ENCODE data around the gene CCDC136.

Gene CCDC136

DNA sequence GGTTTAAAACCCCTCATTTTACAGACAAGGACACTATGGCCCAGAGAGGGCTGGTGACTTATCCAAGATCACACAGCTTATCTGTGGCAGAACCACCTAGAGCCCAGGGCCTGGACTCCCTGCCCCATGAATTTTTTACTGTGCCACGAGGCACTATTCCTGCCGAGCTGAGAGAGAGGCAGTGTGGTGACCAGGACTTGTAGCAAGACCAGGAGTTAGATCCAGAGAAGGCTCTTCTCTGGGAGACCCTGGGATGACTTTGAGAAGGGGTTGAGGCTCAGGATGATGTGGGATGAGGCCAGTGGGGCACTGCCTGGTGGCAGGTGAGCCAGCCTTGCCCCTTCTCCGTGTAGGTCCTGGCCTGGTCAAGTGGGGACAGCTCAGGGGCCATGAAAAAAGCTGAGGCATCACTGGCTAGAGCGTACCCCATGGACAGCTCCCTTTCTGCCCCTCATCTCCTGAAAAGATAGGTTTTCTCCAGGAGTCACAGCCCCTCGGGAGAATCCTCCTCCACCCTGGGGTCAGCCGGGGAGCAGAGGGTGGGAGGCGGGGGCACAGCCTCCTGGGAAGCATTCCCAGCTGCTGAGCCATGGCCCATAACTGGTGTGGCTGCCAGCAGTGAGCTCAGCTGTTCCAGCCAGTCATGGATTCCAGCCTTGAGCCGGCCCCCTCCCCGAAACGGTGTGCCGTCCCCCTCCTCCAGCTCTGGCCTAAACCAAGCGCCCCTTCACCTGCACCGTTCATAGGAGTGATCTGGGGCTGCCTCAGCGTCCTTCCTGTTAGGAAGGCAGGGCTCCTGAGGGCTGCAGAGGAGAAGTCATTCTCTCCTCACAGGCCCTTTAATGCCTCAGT, 44.2 kb downstream of the CCDC136 start:
- H3K4me3 ChIP-seq (ENCODE audit: low read depth, low read length): no peak overlapping the region
- DNase-seq (ENCODE audit: low read depth): no peak
- TF ChIP-seq, protein P1, sequence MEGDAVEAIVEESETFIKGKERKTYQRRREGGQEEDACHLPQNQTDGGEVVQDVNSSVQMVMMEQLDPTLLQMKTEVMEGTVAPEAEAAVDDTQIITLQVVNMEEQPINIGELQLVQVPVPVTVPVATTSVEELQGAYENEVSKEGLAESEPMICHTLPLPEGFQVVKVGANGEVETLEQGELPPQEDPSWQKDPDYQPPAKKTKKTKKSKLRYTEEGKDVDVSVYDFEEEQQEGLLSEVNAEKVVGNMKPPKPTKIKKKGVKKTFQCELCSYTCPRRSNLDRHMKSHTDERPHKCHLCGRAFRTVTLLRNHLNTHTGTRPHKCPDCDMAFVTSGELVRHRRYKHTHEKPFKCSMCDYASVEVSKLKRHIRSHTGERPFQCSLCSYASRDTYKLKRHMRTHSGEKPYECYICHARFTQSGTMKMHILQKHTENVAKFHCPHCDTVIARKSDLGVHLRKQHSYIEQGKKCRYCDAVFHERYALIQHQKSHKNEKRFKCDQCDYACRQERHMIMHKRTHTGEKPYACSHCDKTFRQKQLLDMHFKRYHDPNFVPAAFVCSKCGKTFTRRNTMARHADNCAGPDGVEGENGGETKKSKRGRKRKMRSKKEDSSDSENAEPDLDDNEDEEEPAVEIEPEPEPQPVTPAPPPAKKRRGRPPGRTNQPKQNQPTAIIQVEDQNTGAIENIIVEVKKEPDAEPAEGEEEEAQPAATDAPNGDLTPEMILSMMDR (IDR thresholded peaks at IDR 0.05; ENCODE audit: low read depth, low read length, missing control alignments): no peak

DNA sequence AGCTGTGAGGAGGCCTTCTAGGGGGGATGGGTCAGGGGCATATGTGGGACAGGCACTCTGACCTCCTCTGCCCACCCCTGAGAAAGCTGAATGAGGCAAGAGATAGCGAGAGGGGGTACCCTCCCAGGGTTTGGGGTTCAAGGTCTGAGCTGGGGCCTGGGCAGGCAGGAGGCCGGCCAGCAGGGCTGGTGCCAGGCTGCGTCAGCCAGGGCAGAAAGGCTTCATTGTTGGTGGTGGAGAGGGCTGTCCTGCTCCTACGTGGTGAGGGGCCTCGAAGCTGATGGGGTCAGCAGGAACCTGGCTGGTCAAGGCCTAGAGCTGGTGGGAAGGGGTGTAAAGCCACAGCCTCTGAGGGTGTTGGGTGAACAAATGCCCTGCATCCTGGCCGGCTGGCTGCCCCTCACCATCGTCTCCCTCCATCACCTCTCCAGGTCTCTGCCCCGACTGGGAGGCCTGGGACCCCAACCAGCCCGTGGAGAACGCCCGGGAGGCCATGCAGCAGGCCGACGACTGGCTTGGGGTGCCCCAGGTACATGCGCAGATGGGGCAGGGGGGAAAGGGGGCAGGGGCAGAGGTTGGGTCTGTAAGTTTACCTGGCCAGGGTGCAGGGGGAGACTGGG, 45.1 kb downstream of the CCDC136 start:
- no peak for DNase-seq (ENCODE audit: low read depth)
- no peak overlapping the region for H3K4me3 ChIP-seq (ENCODE audit: low read depth, low read length)
- TF ChIP-seq, protein P1 (IDR thresholded peaks at IDR 0.05; ENCODE audit: low read depth, low read length, missing control alignments): no peak

DNA sequence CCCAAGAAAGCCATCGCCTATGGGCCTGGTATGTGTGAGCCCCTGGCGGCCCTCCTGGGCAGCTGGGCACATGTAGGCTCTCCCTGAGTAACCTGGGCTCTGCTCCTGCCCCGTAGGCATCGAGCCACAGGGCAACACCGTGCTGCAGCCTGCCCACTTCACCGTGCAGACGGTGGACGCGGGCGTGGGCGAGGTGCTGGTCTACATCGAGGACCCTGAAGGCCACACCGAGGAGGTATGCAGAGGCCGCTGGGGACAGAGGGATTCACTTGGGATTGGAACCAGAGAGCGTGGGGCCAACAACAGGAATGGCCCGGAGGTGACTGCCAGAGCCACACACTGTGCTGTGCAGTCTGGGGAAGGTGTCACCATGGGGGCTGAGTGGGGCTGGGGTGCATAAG, 45.8 kb downstream of the CCDC136 start:
- DNase-seq (ENCODE audit: low read depth): no peak
- TF ChIP-seq, protein P1 (IDR thresholded peaks at IDR 0.05; ENCODE audit: low read depth, low read length, missing control alignments): no peak
- H3K4me3 ChIP-seq (ENCODE audit: low read depth, low read length): no peak overlapping the region

DNA sequence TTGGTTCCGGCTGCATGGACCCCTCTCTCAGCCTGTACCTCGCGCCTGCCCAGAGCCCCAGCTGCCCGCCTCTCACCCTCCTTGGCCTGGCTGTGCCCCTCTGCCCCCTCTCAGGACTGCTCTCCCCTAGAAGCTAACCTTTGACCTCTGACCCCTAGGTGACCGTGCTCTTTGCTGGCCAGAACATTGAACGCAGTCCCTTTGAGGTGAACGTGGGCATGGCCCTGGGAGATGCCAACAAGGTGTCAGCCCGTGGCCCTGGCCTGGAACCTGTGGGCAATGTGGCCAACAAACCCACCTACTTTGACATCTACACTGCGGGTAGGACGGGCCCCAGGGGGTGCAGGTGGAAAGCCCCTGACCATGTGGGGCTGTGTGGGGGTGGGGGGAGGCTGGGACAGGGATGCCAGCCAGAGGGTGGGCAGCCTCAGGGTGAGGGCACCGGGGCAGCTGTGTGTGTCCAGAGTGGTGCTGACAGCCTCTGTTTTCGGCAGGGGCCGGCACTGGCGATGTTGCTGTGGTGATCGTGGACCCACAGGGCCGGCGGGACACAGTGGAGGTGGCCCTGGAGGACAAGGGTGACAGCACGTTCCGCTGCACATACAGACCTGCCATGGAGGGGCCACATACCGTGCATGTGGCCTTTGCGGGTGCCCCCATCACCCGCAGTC, 46.5 kb downstream of the CCDC136 start:
- TF ChIP-seq, protein P1 (IDR thresholded peaks at IDR 0.05; ENCODE audit: low read depth, low read length, missing control alignments): no peak
- no peak for DNase-seq (ENCODE audit: low read depth)
- no peak overlapping the region for H3K4me3 ChIP-seq (ENCODE audit: low read depth, low read length)

DNA sequence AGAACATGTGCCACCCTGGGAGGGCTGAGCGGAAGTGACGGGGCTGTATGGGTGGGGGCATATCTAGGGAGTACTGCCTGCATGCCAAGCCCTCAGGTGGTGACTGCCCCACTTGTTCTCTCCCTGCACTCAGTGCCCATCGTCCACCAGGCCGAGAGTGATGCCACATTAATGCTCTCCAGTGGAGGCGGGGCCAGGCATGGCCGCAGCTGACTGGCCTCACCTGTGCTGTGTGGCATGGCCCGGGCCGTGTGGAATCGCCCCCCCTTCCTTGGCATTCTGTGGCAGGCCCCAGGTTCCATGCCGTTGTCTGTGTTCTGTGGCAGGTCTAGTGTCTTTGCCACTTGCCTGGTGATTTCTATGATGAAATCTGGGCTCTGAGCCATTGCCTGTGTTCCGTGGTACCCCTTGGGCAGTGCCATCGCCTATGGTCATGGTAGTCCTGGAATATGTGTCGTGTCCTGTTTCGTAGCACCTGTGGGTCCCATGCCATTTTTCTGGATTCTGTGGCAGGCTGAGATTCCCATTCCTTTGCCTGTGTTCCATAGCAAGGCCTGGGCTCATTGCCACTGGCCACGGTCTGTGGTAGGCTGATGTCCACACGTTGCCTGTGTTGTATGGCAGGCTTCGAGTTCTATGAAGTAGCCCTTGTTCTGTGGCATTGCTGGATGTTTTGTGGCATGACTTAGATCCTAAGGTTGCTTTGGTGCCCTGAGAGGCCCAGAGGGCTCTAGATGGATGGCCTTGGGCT, 47.4 kb downstream of the CCDC136 start:
- DNase-seq (ENCODE audit: low read depth): no peak
- H3K4me3 ChIP-seq (ENCODE audit: low read depth, low read length): no peak overlapping the region
- TF ChIP-seq, protein P1 (IDR thresholded peaks at IDR 0.05; ENCODE audit: low read depth, low read length, missing control alignments): no peak

DNA sequence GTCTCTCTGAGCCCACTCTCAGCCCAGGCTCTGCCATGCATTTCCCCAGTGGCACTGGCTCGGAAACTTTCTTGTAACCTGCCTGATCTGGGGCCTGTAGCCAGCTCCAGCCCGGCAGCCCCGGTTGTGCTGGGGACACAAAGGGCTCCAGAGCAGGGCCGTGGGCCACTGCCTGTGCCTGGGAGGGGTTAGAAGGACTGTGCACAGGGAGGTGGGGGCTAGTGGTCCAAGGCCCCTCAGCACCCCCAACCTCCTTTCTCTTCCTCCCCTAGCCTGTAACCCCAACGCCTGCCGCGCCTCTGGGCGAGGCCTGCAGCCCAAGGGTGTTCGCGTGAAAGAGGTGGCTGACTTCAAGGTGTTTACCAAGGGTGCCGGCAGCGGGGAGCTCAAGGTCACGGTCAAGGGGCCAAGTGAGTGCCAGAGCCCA, 48.0 kb downstream of the CCDC136 start:
- TF ChIP-seq, protein P1 (IDR thresholded peaks at IDR 0.05; ENCODE audit: low read depth, low read length, missing control alignments): no peak
- no peak for DNase-seq (ENCODE audit: low read depth)
- H3K4me3 ChIP-seq (ENCODE audit: low read depth, low read length): no peak overlapping the region

Measured in GM12864 (cell line).